ENCODE measurements around the gene CYTH4.
A peak's percentile ranks its signal among the peaks of the same experiment; 100 is the strongest.

Gene CYTH4

DNA sequence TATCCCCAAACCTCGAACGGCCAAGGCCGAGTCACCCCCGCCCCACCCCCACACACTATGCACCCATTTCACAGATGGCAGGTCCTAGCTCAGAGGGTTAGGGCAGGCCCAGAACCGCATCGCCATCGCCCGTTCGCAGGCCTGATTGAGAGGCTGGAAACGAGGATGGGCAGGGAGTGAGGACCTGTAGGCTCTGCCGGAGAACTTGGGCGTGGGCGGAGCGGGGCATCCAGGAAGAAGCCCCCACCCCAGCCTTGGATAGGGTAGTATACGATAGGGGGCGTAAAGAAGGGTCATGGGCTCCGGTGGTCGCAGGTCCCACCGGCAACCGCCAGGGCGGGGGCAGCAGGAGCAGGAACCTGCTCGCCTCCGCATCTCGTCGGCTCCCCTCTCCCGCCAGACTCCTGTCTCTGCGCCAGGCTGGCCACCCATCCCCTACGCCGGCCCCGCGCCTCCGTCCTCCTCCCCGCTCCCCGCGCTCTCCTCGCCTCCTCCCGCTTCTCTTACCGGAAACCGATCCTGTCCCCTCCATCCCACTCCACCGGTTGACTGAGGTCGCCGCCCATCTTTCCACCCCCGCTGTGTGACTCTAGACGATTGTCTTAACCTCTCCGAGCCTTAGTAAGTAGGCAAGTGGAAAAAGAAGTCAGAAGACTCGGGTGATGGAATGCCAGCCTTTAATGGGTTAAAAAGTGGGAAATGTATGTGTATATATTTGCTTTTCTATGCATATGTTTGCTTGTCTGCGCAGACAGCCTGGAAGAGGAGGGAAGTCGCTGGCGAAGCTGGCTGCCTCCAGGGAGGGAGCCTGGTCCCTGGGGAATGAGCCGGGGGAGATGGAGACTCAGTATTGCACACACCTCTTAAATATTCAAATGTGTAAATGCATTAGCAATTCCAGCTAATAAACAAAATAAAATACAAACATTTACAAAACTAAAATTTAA is 52.8 kb downstream of the CYTH4 start:
- H3K4me3 ChIP-seq (ENCODE audit: low read length in 2 of 2) = peak overlapping the region in 1 of 2 donors; percentile 55
- peak overlapping the region; percentile 45 for H3K4me2 ChIP-seq (ENCODE audit: insufficient read depth, low read length, poor library complexity, severe bottlenecking)
- peaks cover 6 to 18% of the 10 kb centered on the region in 2 donors for H3K4me1 ChIP-seq (ENCODE audit: control insufficient read depth in 2 of 2, insufficient read depth in 1 of 2, low read depth in 1 of 2, low read length in 2 of 2)
- no peak overlapping the region for H4K8ac ChIP-seq (ENCODE audit: low read depth, low read length)
- H2AK5ac ChIP-seq (ENCODE audit: low read depth, low read length) = peak overlapping the region; percentile 40
- H2BK12ac ChIP-seq (ENCODE audit: low read length) = peak overlapping the region; percentile 18
- H3K4ac ChIP-seq (ENCODE audit: low read length) = peak overlapping the region; percentile 4
- H2BK5ac ChIP-seq (ENCODE audit: low read length) = no peak overlapping the region
- H4K91ac ChIP-seq (ENCODE audit: low read depth, low read length, poor library complexity) = no peak overlapping the region
- H3K23ac ChIP-seq (ENCODE audit: low read depth, low read length, poor library complexity) = peak overlapping the region; percentile 14
- H3K14ac ChIP-seq (ENCODE audit: low read length) = peak overlapping the region; percentile 6
- H2BK120ac ChIP-seq (ENCODE audit: low read depth, low read length) = no peak overlapping the region
- H3K27me3 ChIP-seq (ENCODE audit: control insufficient read depth in 3 of 3, insufficient read depth in 3 of 3, low read depth in 1 of 3, low read length in 3 of 3) = peaks cover 0 to 88% (median 29%) of the 10 kb centered on the region in 3 experiments
- no peaks in the 10 kb centered on the region for H3K36me3 ChIP-seq (replicated peaks in 1 of 2; ENCODE audit: control insufficient read depth in 2 of 2, insufficient read depth in 2 of 2, low read length in 2 of 2)
- peak overlapping the region; percentile 60 for H3K9ac ChIP-seq (ENCODE audit: low read depth, low read length, poor library complexity)
- H3K27ac ChIP-seq (replicated peaks; ENCODE audit: low read length) = no peak overlapping the region
- DNase-seq (ENCODE audit: low spot score) = no peak
- no peaks in the 10 kb centered on the region for H3K9me3 ChIP-seq (replicated peaks in 1 of 2; ENCODE audit: control insufficient read depth in 2 of 2, insufficient read depth in 1 of 2, low read depth in 1 of 2, low read length in 2 of 2)
- H2AFZ ChIP-seq (ENCODE audit: low read length) = no peak overlapping the region
- H3K18ac ChIP-seq (ENCODE audit: low read length) = peak overlapping the region; percentile 83
- H2BK15ac ChIP-seq (ENCODE audit: low read length) = no peak overlapping the region
- WGBS, 2 donors (ENCODE audit: extremely low coverage in 2 of 2, insufficient read length in 2 of 2, insufficient replicate concordance in 1 of 2) = no CpG with 5 or more reads among the region's 50 CpGs
- H3K79me1 ChIP-seq (ENCODE audit: low read depth, low read length) = peaks cover 2% of the 10 kb centered on the region

DNA sequence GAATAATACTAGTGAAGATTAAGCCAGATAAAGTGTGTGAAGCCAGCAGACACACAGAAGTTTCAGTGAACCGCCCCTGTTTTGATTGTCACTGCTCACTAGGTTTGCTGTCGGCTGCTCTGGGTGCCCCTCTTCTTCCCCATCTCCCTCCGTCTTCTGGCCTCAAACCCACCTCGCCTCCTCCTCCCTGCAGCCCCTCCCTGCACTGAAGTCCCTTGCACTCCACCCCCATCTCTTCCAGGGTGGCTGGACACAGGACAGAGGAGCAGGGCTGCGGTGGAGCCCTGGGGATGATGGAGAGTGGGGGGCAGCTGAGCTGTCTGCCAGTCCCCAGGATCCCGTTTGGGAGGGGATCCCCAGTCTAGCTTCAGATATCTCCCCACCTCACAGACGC is 53.5 kb downstream of the CYTH4 start:
- Histone ChIP-seq H3K9ac (ENCODE audit: low read depth, low read length, poor library complexity) (no peak overlapping the region), H3K79me1 (ENCODE audit: low read depth, low read length) (peaks cover 2% of the 10 kb centered on the region), H2BK15ac (ENCODE audit: low read length) (no peak overlapping the region), H3K9me3 (replicated peaks in 1 of 2; ENCODE audit: control insufficient read depth in 2 of 2, insufficient read depth in 1 of 2, low read depth in 1 of 2, low read length in 2 of 2) (no peaks in the 10 kb centered on the region), H3K4me2 (ENCODE audit: insufficient read depth, low read length, poor library complexity, severe bottlenecking) (no peak overlapping the region), H2AK5ac (ENCODE audit: low read depth, low read length) (no peak overlapping the region), H3K36me3 (replicated peaks in 1 of 2; ENCODE audit: control insufficient read depth in 2 of 2, insufficient read depth in 2 of 2, low read length in 2 of 2) (no peaks in the 10 kb centered on the region), H3K4me3 (ENCODE audit: low read length in 2 of 2) (no peak overlapping the region), H2AFZ (ENCODE audit: low read length) (no peak overlapping the region), H2BK5ac (ENCODE audit: low read length) (no peak overlapping the region), H4K8ac (ENCODE audit: low read depth, low read length) (no peak overlapping the region), H3K4me1 (ENCODE audit: control insufficient read depth in 2 of 2, insufficient read depth in 1 of 2, low read depth in 1 of 2, low read length in 2 of 2) (peaks cover under 1 to 20% of the 10 kb centered on the region in 2 donors), H2BK12ac (ENCODE audit: low read length) (no peak overlapping the region), H3K18ac (ENCODE audit: low read length) (peak overlapping the region; percentile 46), H3K27me3 (ENCODE audit: control insufficient read depth in 3 of 3, insufficient read depth in 3 of 3, low read depth in 1 of 3, low read length in 3 of 3) (peaks cover 0 to 95% (median 30%) of the 10 kb centered on the region in 3 experiments), H3K23ac (ENCODE audit: low read depth, low read length, poor library complexity) (no peak overlapping the region), H4K91ac (ENCODE audit: low read depth, low read length, poor library complexity) (no peak overlapping the region), H3K4ac (ENCODE audit: low read length) (no peak overlapping the region), H3K27ac (replicated peaks; ENCODE audit: low read length) (no peak overlapping the region), H3K14ac (ENCODE audit: low read length) (no peak overlapping the region), H2BK120ac (ENCODE audit: low read depth, low read length) (no peak overlapping the region)
- no peak for DNase-seq (ENCODE audit: low spot score)
- WGBS, 2 donors (ENCODE audit: extremely low coverage in 2 of 2, insufficient read length in 2 of 2, insufficient replicate concordance in 1 of 2) = no CpG with 5 or more reads among the region's 7 CpGs

DNA sequence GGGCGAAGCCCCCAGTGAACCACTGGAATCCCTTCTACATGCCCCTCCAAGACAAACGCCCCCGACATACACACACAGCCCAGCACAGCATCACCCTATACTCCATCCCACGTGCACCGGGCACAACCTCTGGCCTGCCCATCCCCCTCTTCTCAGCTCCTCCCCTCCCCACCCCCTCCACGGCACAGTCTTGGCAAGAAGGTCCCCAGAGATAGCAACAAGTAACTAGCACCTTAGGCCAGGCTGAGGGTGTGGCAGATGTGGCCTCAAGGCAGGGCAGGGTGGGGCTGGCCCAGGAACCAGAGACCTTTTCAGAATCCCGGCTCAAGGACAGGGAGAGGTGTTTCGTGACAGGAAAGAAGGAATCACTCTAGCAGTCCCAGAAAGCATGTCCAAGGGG is 54.3 kb downstream of the CYTH4 start:
- no peak overlapping the region for H2BK5ac ChIP-seq (ENCODE audit: low read length)
- H3K4ac ChIP-seq (ENCODE audit: low read length) = no peak overlapping the region
- H4K8ac ChIP-seq (ENCODE audit: low read depth, low read length) = no peak overlapping the region
- no peak overlapping the region for H3K23ac ChIP-seq (ENCODE audit: low read depth, low read length, poor library complexity)
- H3K4me1 ChIP-seq (ENCODE audit: control insufficient read depth in 2 of 2, insufficient read depth in 1 of 2, low read depth in 1 of 2, low read length in 2 of 2) = peaks cover 0 to 23% of the 10 kb centered on the region in 2 donors
- no CpG with 5 or more reads among the region's 8 CpGs for WGBS, 2 donors (ENCODE audit: extremely low coverage in 2 of 2, insufficient read length in 2 of 2, insufficient replicate concordance in 1 of 2)
- H4K91ac ChIP-seq (ENCODE audit: low read depth, low read length, poor library complexity) = no peak overlapping the region
- no peak overlapping the region for H3K4me3 ChIP-seq (ENCODE audit: low read length in 2 of 2)
- H3K9me3 ChIP-seq (replicated peaks in 1 of 2; ENCODE audit: control insufficient read depth in 2 of 2, insufficient read depth in 1 of 2, low read depth in 1 of 2, low read length in 2 of 2) = no peaks in the 10 kb centered on the region
- no peaks in the 10 kb centered on the region for H3K36me3 ChIP-seq (replicated peaks in 1 of 2; ENCODE audit: control insufficient read depth in 2 of 2, insufficient read depth in 2 of 2, low read length in 2 of 2)
- DNase-seq (ENCODE audit: low spot score) = no peak
- H2AK5ac ChIP-seq (ENCODE audit: low read depth, low read length) = no peak overlapping the region
- H3K14ac ChIP-seq (ENCODE audit: low read length) = no peak overlapping the region
- no peak overlapping the region for H3K27ac ChIP-seq (replicated peaks; ENCODE audit: low read length)
- H2BK15ac ChIP-seq (ENCODE audit: low read length) = peak overlapping the region; percentile 87
- no peak overlapping the region for H2AFZ ChIP-seq (ENCODE audit: low read length)
- H2BK12ac ChIP-seq (ENCODE audit: low read length) = no peak overlapping the region
- peaks cover 2% of the 10 kb centered on the region for H3K79me1 ChIP-seq (ENCODE audit: low read depth, low read length)
- H3K18ac ChIP-seq (ENCODE audit: low read length) = no peak overlapping the region
- peaks cover 0 to 97% (median 34%) of the 10 kb centered on the region in 3 experiments for H3K27me3 ChIP-seq (ENCODE audit: control insufficient read depth in 3 of 3, insufficient read depth in 3 of 3, low read depth in 1 of 3, low read length in 3 of 3)
- no peak overlapping the region for H3K4me2 ChIP-seq (ENCODE audit: insufficient read depth, low read length, poor library complexity, severe bottlenecking)
- no peak overlapping the region for H2BK120ac ChIP-seq (ENCODE audit: low read depth, low read length)
- no peak overlapping the region for H3K9ac ChIP-seq (ENCODE audit: low read depth, low read length, poor library complexity)

DNA sequence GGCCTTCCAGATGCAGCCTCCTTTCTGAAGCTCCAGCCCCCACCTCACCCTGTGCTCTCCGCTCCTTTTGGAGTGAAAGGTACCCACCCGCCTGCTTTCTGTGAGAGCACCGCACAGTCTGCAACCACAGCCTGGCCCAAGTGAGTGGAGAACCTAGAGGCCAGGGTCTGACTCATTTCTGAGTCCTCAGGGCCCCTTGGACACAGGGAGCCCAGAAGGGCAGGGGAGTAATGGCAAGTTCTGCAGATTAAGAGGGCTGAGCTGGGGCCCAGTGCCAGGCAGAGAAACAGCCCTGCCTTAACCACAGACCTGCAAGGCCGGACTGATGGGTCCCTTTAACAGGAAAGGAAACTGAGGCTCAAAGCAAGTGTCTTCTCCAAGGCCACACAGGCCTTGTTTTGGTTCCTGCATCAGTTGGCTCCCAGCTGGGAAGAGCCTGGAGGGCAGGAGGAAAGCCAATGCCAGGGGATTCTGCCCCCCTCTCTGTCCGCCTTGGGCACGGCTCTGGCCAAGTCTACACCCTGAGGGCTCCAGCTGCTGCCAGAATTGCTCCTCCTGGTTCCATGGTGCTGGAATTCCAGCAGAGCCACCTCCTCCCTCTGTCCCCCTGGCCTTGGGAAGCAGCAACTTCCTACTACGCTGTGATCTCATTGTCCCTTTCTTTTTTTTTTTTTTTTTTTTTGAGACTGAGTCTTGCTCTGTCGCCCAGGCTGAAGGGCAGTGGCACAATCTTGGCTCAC is 55.1 kb downstream of the CYTH4 start:
- no CpG with 5 or more reads among the region's 8 CpGs for WGBS, 2 donors (ENCODE audit: extremely low coverage in 2 of 2, insufficient read length in 2 of 2, insufficient replicate concordance in 1 of 2)
- H3K36me3 ChIP-seq (replicated peaks in 1 of 2; ENCODE audit: control insufficient read depth in 2 of 2, insufficient read depth in 2 of 2, low read length in 2 of 2) = no peaks in the 10 kb centered on the region
- H3K14ac ChIP-seq (ENCODE audit: low read length) = no peak overlapping the region
- no peak overlapping the region for H3K9ac ChIP-seq (ENCODE audit: low read depth, low read length, poor library complexity)
- H3K23ac ChIP-seq (ENCODE audit: low read depth, low read length, poor library complexity) = peak overlapping the region; percentile 19
- H2AK5ac ChIP-seq (ENCODE audit: low read depth, low read length) = peak overlapping the region; percentile 89
- H3K18ac ChIP-seq (ENCODE audit: low read length) = peak overlapping the region; percentile 78
- H4K91ac ChIP-seq (ENCODE audit: low read depth, low read length, poor library complexity) = no peak overlapping the region
- H3K9me3 ChIP-seq (replicated peaks in 1 of 2; ENCODE audit: control insufficient read depth in 2 of 2, insufficient read depth in 1 of 2, low read depth in 1 of 2, low read length in 2 of 2) = no peaks in the 10 kb centered on the region
- H3K79me1 ChIP-seq (ENCODE audit: low read depth, low read length) = peaks cover under 1% of the 10 kb centered on the region
- H2BK15ac ChIP-seq (ENCODE audit: low read length) = peak overlapping the region; percentile 87
- no peak overlapping the region for H3K4me2 ChIP-seq (ENCODE audit: insufficient read depth, low read length, poor library complexity, severe bottlenecking)
- H2AFZ ChIP-seq (ENCODE audit: low read length) = no peak overlapping the region
- H4K8ac ChIP-seq (ENCODE audit: low read depth, low read length) = no peak overlapping the region
- H3K4me1 ChIP-seq (ENCODE audit: control insufficient read depth in 2 of 2, insufficient read depth in 1 of 2, low read depth in 1 of 2, low read length in 2 of 2) = peaks cover 0 to 23% of the 10 kb centered on the region in 2 donors
- no peak for DNase-seq (ENCODE audit: low spot score)
- no peak overlapping the region for H2BK5ac ChIP-seq (ENCODE audit: low read length)
- H3K4me3 ChIP-seq (ENCODE audit: low read length in 2 of 2) = no peak overlapping the region
- H3K27ac ChIP-seq (replicated peaks; ENCODE audit: low read length) = no peak overlapping the region
- H3K4ac ChIP-seq (ENCODE audit: low read length) = no peak overlapping the region
- H2BK12ac ChIP-seq (ENCODE audit: low read length) = no peak overlapping the region
- H3K27me3 ChIP-seq (ENCODE audit: control insufficient read depth in 3 of 3, insufficient read depth in 3 of 3, low read depth in 1 of 3, low read length in 3 of 3) = peaks cover 0 to 97% (median 34%) of the 10 kb centered on the region in 3 experiments
- no peak overlapping the region for H2BK120ac ChIP-seq (ENCODE audit: low read depth, low read length)
